ENCODE measurements around the gene FBXO38. TPM values are rescaled to one million over a fixed set of nuclear protein-coding genes. Genes with fewer than 3 reads are reported as not detected.

Gene FBXO38
- total RNA-seq, 1 donor from 2014 or later, result 38.8 TPM

GRCh38 chr5:148474025-148474511 lies 90.3 kb downstream of the FBXO38 start:
- Histone ChIP-seq H3K4me1 (ENCODE audit: insufficient read depth, low read length) (peaks cover 5% of the 10 kb centered on the region), H3K4me2 (ENCODE audit: low read length) (peak overlapping the region; percentile 42), H3K4me3 (ENCODE audit: insufficient read depth, low read depth, low read length) (no peak overlapping the region), H3K9me3 (ENCODE audit: insufficient read depth, low read depth, low read length) (no peaks in the 10 kb centered on the region), H3K36me3 (ENCODE audit: insufficient read depth, low read length) (no peaks in the 10 kb centered on the region), H3K79me2 (ENCODE audit: insufficient read depth, low read length) (no peaks in the 10 kb centered on the region), H4K20me1 (ENCODE audit: insufficient read depth, low read length) (no peaks in the 10 kb centered on the region), H3K27me3 (ENCODE audit: insufficient read depth, low read length) (peaks cover 13% of the 10 kb centered on the region), H2AFZ (ENCODE audit: low read depth, low read length) (peak overlapping the region; percentile 45), H3K9ac (ENCODE audit: low read length) (no peak overlapping the region), H3K27ac (ENCODE audit: low read depth, low read length) (no peak overlapping the region)
- peaks cover 7% of the 10 kb centered on the region for H3K27me3 Mint-ChIP-seq (ENCODE audit: low read depth, unreplicated experiment)
- H3K9me3 Mint-ChIP-seq (ENCODE audit: unreplicated experiment), result no peaks in the 10 kb centered on the region
- FAIRE-seq, result no peak
- DNase-seq (ENCODE audit: low read depth), result peak; percentile 72
- no peaks in the 10 kb centered on the region for H3K36me3 Mint-ChIP-seq (ENCODE audit: low read depth, unreplicated experiment)
- no peak overlapping the region for H3K4me3 Mint-ChIP-seq (ENCODE audit: unreplicated experiment)
- no peak for TF ChIP-seq EZH2 (IDR thresholded peaks at IDR 0.05; ENCODE audit: insufficient read depth, low read length)
- TF ChIP-seq CTCF (IDR thresholded peaks at IDR 0.05; ENCODE audit: insufficient read depth, low read depth, low read length), result no peak
- H3K27ac Mint-ChIP-seq (ENCODE audit: unreplicated experiment), result no peak overlapping the region
- peaks cover 3% of the 10 kb centered on the region for H3K4me1 Mint-ChIP-seq (ENCODE audit: low read depth, unreplicated experiment)

GRCh38 chr5:148476302-148476701 lies 92.5 kb downstream of the FBXO38 start:
- no peaks in the 10 kb centered on the region for H4K20me1 ChIP-seq (ENCODE audit: insufficient read depth, low read length)
- no peaks in the 10 kb centered on the region for H3K79me2 ChIP-seq (ENCODE audit: insufficient read depth, low read length)
- Mint-ChIP-seq H3K9me3 (ENCODE audit: unreplicated experiment) (no peaks in the 10 kb centered on the region), H3K27ac (ENCODE audit: unreplicated experiment) (no peak overlapping the region), H3K27me3 (ENCODE audit: low read depth, unreplicated experiment) (peaks cover 7% of the 10 kb centered on the region), H3K4me1 (ENCODE audit: low read depth, unreplicated experiment) (peaks cover 3% of the 10 kb centered on the region), H3K36me3 (ENCODE audit: low read depth, unreplicated experiment) (no peaks in the 10 kb centered on the region), H3K4me3 (ENCODE audit: unreplicated experiment) (no peak overlapping the region)
- peaks cover 13% of the 10 kb centered on the region for H3K27me3 ChIP-seq (ENCODE audit: insufficient read depth, low read length)
- H3K36me3 ChIP-seq (ENCODE audit: insufficient read depth, low read length), result no peaks in the 10 kb centered on the region
- no peak overlapping the region for H3K9ac ChIP-seq (ENCODE audit: low read length)
- no peak for TF ChIP-seq CTCF (IDR thresholded peaks at IDR 0.05; ENCODE audit: insufficient read depth, low read depth, low read length)
- TF ChIP-seq EZH2 (IDR thresholded peaks at IDR 0.05; ENCODE audit: insufficient read depth, low read length), result no peak
- H3K4me3 ChIP-seq (ENCODE audit: insufficient read depth, low read depth, low read length), result no peak overlapping the region
- FAIRE-seq (no peak), DNase-seq (ENCODE audit: low read depth) (no peak)
- H3K9me3 ChIP-seq (ENCODE audit: insufficient read depth, low read depth, low read length), result no peaks in the 10 kb centered on the region
- no peak overlapping the region for H2AFZ ChIP-seq (ENCODE audit: low read depth, low read length)
- H3K4me2 ChIP-seq (ENCODE audit: low read length), result no peak overlapping the region
- no peaks in the 10 kb centered on the region for H3K4me1 ChIP-seq (ENCODE audit: insufficient read depth, low read length)
- H3K27ac ChIP-seq (ENCODE audit: low read depth, low read length), result no peak overlapping the region

GRCh38 chr5:148477429-148477828 lies 93.7 kb downstream of the FBXO38 start:
- H3K4me1 Mint-ChIP-seq (ENCODE audit: low read depth, unreplicated experiment), result peaks cover 3% of the 10 kb centered on the region
- no peak overlapping the region for H3K4me3 Mint-ChIP-seq (ENCODE audit: unreplicated experiment)
- H3K27ac Mint-ChIP-seq (ENCODE audit: unreplicated experiment), result no peak overlapping the region
- H3K9me3 Mint-ChIP-seq (ENCODE audit: unreplicated experiment), result no peaks in the 10 kb centered on the region
- DNase-seq (ENCODE audit: low read depth) (no peak), FAIRE-seq (no peak)
- Histone ChIP-seq H3K27me3 (ENCODE audit: insufficient read depth, low read length) (peaks cover 13% of the 10 kb centered on the region), H3K36me3 (ENCODE audit: insufficient read depth, low read length) (no peaks in the 10 kb centered on the region), H3K79me2 (ENCODE audit: insufficient read depth, low read length) (no peaks in the 10 kb centered on the region), H3K27ac (ENCODE audit: low read depth, low read length) (no peak overlapping the region), H4K20me1 (ENCODE audit: insufficient read depth, low read length) (no peaks in the 10 kb centered on the region), H3K4me3 (ENCODE audit: insufficient read depth, low read depth, low read length) (no peak overlapping the region), H3K4me1 (ENCODE audit: insufficient read depth, low read length) (no peaks in the 10 kb centered on the region), H3K4me2 (ENCODE audit: low read length) (no peak overlapping the region), H3K9ac (ENCODE audit: low read length) (no peak overlapping the region), H3K9me3 (ENCODE audit: insufficient read depth, low read depth, low read length) (no peaks in the 10 kb centered on the region), H2AFZ (ENCODE audit: low read depth, low read length) (no peak overlapping the region)
- TF ChIP-seq EZH2 (IDR thresholded peaks at IDR 0.05; ENCODE audit: insufficient read depth, low read length) (no peak), CTCF (IDR thresholded peaks at IDR 0.05; ENCODE audit: insufficient read depth, low read depth, low read length) (no peak)
- H3K27me3 Mint-ChIP-seq (ENCODE audit: low read depth, unreplicated experiment), result peaks cover 7% of the 10 kb centered on the region
- no peaks in the 10 kb centered on the region for H3K36me3 Mint-ChIP-seq (ENCODE audit: low read depth, unreplicated experiment)
